Small intestine (tissue), 7 donors: ENCODE measurements around the gene HEPN1. TPM values are rescaled to one million over a fixed set of nuclear protein-coding genes. Genes with fewer than 3 reads are reported as not detected.
A peak's percentile ranks its signal among the peaks of the same experiment; 100 is the strongest.

Source experiments
- DNase-seq, 2 donors: peaks; one replicate each; pipeline versions ENCODE4 v3.0.0 to v3.0.0-alpha.2; 2013
- FAIRE-seq: peaks from 2 replicates; lab custom pipeline; 2012; peaks lifted over from hg19 to GRCh38; lab: Jason Lieb, UNC
- H3K27ac ChIP-seq, 3 donors: one replicate each; pipeline ENCODE4 v1.5.1; 2013; ENCODE audit warnings: low read length in 2 of 3, mild to moderate bottlenecking in 2 of 3, control low read depth in 1 of 3, inconsistent platforms in 1 of 3, low read depth in 1 of 3, moderate library complexity in 1 of 3
- H3K27me3 ChIP-seq, 3 donors: one replicate each; pipeline ENCODE4 v1.6.1; 2013; ENCODE audit warnings: low read length in 3 of 3, inconsistent platforms in 1 of 3; ENCODE audit not compliant: control insufficient read depth in 3 of 3, insufficient read depth in 3 of 3
- H3K36me3 ChIP-seq, 3 donors: one replicate each; pipeline ENCODE4 v1.6.1; 2013; ENCODE audit warnings: low read length in 3 of 3, inconsistent platforms in 1 of 3, low read depth in 1 of 3, mild to moderate bottlenecking in 1 of 3, moderate library complexity in 1 of 3; ENCODE audit not compliant: control insufficient read depth in 3 of 3, insufficient read depth in 2 of 3
- H3K4me1 ChIP-seq, 3 donors: one replicate each; pipeline ENCODE4 v1.6.1; 2013; ENCODE audit warnings: low read length in 2 of 3, inconsistent platforms in 1 of 3, low read depth in 1 of 3, mild to moderate bottlenecking in 1 of 3, moderate library complexity in 1 of 3; ENCODE audit not compliant: control insufficient read depth in 3 of 3, insufficient read depth in 2 of 3
- H3K4me3 ChIP-seq, 3 donors: one replicate each; pipeline ENCODE4 v1.5.1; 2013; ENCODE audit warnings: low read length in 3 of 3, control low read depth in 1 of 3, inconsistent platforms in 1 of 3, low read depth in 1 of 3, mild to moderate bottlenecking in 1 of 3, moderate library complexity in 1 of 3
- H3K9me3 ChIP-seq, 2 donors: one replicate each; pipeline ENCODE4 v1.6.1; 2013; ENCODE audit warnings: low read depth in 1 of 2, low read length in 1 of 2; ENCODE audit not compliant: control insufficient read depth in 2 of 2, insufficient read depth in 1 of 2
- WGBS, 3 donors: extraction: QIAGEN DNeasy Blood & Tissue Kit; methylation state at CpG; one replicate each; pipeline ENCODE4 v1.1.7; 2013; 5-methylcytosine and 5-hydroxymethylcytosine counted together
- polyA plus RNA-seq, 4 donors: library from polyadenylated mRNA; stranded (reverse) in 3 of 4; unstranded in 1 of 4; fragments of 200-250 nt in 3 of 4; fragments of 120-200 nt in 1 of 4; gene quantifications; one replicate each; pipeline versions ENCODE4 v1.2.1 to v1.2.3, GENCODE V29; 2013
- donor health status: healthy with polysubstance abuse.
- donor health status: control.
- donor health status: control.
- donor health status: Bipolar disorder and iron deficiency.
- donor health status: healthy.

The HEPN1 gene
- polyA plus RNA-seq, 4 donors = 0.06 TPM; not detected in 3

GRCh38 chr11:124880290-124880611 is 38.8 kb upstream of the HEPN1 start:
- no peak overlapping the region for H3K27ac ChIP-seq
- no peak for DNase-seq
- 64 to 81% (median 75%) methylated on average over 10 of the region's 10 CpGs for WGBS, 3 donors

DNA sequence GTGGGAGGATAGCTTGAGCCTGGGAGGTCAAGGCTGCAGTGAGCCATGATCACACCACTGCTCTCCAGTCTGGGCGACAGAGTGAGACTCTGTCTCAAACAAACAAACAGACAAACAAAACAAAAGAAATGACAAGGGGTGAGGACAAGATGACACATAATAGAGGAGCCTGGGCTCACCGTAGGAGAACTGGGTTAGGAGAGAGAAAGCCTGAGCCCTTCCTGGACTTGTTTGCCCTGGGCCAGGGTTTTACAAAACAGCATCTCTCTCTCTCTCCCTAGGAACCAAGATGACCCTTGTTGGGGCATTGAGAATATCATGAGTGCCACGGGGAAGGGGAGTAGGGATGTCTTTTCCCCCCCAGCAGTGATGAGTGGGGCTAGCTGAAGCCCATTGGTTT is 38.1 kb upstream of the HEPN1 start:
- WGBS, 3 donors = 79 to 88% (median 80%) methylated on average over 3 of the region's 3 CpGs
- FAIRE-seq (no peak), DNase-seq (no peak)
- H3K9me3 ChIP-seq = no peaks in the 10 kb centered on the region
- H3K4me1 ChIP-seq = peaks cover 4 to 11% (median 8%) of the 10 kb centered on the region in 3 donors
- H3K27ac ChIP-seq = no peak overlapping the region
- H3K36me3 ChIP-seq = no peaks in the 10 kb centered on the region
- H3K27me3 ChIP-seq = peaks cover 0 to 17% (median 0%) of the 10 kb centered on the region in 3 donors
- no peak overlapping the region for H3K4me3 ChIP-seq

More at GRCh38 chr11:124880290-124880611, 38.8 kb upstream of the HEPN1 start:
- H3K36me3 ChIP-seq = no peaks in the 10 kb centered on the region
- H3K4me1 ChIP-seq = peaks cover 6 to 15% (median 8%) of the 10 kb centered on the region in 3 donors
- no peak for FAIRE-seq
- no peaks in the 10 kb centered on the region for H3K9me3 ChIP-seq
- no peak overlapping the region for H3K4me3 ChIP-seq
- H3K27me3 ChIP-seq = peaks cover 0 to 24% (median 0%) of the 10 kb centered on the region in 3 donors

DNA sequence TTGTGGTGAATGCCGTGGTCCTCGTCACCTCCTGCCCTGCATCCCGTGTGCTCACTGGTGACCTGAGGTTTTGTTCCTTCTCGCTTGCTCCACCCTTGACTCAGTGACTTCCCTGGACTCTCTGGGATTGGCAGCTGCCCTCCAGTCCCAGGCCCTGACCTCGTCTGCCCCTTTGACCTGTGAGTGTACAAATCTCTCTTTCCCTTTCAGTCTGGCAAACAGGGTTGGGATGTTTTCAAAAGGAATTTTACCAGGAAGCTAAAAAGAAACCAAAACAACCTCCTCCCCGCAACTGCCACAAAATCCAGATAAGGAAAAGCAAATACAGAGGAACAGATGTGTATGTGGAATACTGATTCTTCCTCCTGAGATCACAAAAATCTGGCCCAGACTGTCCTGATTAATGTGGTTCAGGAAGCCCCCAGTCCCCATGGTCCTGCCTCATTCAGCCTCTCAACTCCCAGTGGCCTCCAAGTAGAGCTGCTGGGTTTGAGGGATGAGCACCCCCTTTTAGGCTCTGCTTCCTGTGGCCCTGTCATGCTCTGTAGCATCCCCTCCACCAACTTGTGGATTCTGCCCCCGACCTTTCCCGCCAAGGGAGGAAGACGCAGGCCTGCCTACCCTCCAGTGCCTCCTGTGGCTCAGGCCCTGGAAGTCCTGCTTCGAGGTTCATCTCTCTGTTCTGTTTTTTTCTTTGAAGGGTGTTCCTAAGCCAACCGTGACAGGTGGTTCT is 36.5 kb upstream of the HEPN1 start:
- Histone ChIP-seq H3K27ac (no peak overlapping the region), H3K36me3 (no peaks in the 10 kb centered on the region), H3K9me3 (no peaks in the 10 kb centered on the region), H3K4me1 (peaks cover under 1 to 4% (median 4%) of the 10 kb centered on the region in 3 donors), H3K4me3 (no peak overlapping the region), H3K27me3 (peaks cover 0 to 4% (median 1%) of the 10 kb centered on the region in 3 donors)
- 32 to 48% (median 38%) methylated on average over 11 of the region's 11 CpGs for WGBS, 3 donors
- FAIRE-seq (no peak), DNase-seq (peak in 1 of 2 donors; percentile 35)

GRCh38 chr11:124884340-124884739 is 34.7 kb upstream of the HEPN1 start:
- DNase-seq (no peak), FAIRE-seq (no peak)
- H3K36me3 ChIP-seq = no peaks in the 10 kb centered on the region
- H3K4me3 ChIP-seq = no peak overlapping the region
- H3K27ac ChIP-seq = no peak overlapping the region
- no peaks in the 10 kb centered on the region for H3K9me3 ChIP-seq
- H3K4me1 ChIP-seq = peaks cover 0 to 4% (median 4%) of the 10 kb centered on the region in 3 donors
- WGBS, 3 donors = 81 to 100% (median 91%) methylated on average over 1 of the region's 1 CpG
- peaks cover 0 to 1% (median 0%) of the 10 kb centered on the region in 3 donors for H3K27me3 ChIP-seq

GRCh38 chr11:124884869-124885479 is 34.1 kb upstream of the HEPN1 start:
- peaks cover 0 to 1% (median 0%) of the 10 kb centered on the region in 3 donors for H3K27me3 ChIP-seq
- DNase-seq (no peak), FAIRE-seq (no peak)
- H3K4me3 ChIP-seq = no peak overlapping the region
- peaks cover 0 to 4% (median 4%) of the 10 kb centered on the region in 3 donors for H3K4me1 ChIP-seq
- no peak overlapping the region for H3K27ac ChIP-seq
- WGBS, 3 donors = 70 to 72% (median 70%) methylated on average over 4 to 5 of the region's 5 CpGs
- H3K9me3 ChIP-seq = no peaks in the 10 kb centered on the region
- H3K36me3 ChIP-seq = no peaks in the 10 kb centered on the region

DNA sequence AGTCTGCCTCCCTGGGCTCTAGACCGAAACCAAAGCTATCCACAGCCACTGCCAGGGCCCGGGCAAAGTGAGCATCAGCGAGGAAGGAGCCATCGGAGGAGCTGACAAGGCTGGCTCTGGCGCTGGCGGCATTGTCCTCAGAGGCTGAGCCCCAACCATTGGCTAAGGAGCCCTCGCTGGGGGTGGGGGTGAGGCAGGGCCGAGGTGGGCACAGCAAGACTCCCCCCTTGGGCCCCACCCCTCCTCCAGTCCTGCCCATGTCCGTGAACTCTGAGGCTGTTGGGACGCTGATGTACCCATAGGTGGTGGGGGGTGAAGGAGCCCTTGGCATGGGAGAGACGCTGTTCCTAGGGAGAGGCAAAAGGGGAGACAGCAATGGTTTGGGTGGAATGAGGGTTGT is 32.6 kb upstream of the HEPN1 start:
- FAIRE-seq = no peak
- WGBS, 3 donors = 75 to 82% (median 79%) methylated on average over 11 of the region's 11 CpGs

DNA sequence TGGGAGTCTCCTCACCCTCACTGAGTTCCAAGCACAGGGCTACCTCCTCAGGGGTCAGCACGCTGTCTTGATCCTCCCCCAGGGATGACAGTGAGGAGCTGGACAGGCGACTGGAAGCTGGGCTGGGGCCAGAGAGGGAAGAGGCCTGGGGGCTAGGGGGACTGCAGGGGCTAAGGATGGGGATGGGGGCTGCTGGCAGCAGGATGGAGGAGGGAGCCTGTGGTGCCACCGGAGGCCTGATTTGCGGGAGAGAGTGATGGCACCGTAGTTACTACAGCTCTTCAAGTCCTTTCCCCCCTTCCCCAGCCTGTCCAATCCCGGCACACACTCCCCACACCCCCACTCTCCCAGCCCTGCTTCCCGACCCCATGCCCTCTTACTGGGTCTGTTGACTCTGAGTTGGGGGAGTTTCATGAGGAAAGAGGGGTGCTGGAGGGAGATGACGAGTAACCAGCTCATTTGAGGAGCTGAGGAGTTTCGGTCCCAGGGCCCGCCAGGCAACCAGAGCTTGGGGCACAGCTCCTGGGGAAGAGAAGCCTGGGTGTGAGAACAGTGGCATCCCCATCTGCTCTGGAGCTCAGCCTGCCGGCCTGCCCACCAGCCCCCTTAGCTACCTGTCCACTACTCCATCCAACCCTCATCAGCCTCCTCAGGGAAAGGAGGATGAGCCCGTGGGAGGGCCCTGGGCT is 31.9 kb upstream of the HEPN1 start:
- Histone ChIP-seq H3K27ac (no peak overlapping the region), H3K9me3 (no peaks in the 10 kb centered on the region), H3K36me3 (no peaks in the 10 kb centered on the region), H3K4me1 (peaks cover 0 to 4% (median 3%) of the 10 kb centered on the region in 3 donors), H3K27me3 (peaks cover 0 to 9% (median 1%) of the 10 kb centered on the region in 3 donors), H3K4me3 (no peak overlapping the region)
- 77 to 87% (median 87%) methylated on average over 11 to 12 of the region's 12 CpGs for WGBS, 3 donors
- FAIRE-seq (no peak), DNase-seq (no peak)

More for the DNA sequence above, 32.6 kb upstream of the HEPN1 start:
- H3K4me1 ChIP-seq = peaks cover 0 to 4% (median 4%) of the 10 kb centered on the region in 3 donors
- DNase-seq = no peak
- no peak overlapping the region for H3K4me3 ChIP-seq
- no peaks in the 10 kb centered on the region for H3K9me3 ChIP-seq
- H3K27me3 ChIP-seq = peaks cover 0 to 5% (median 1%) of the 10 kb centered on the region in 3 donors
- H3K36me3 ChIP-seq = no peaks in the 10 kb centered on the region
- H3K27ac ChIP-seq = no peak overlapping the region

- WGBS, 3 donors = 75 to 86% (median 84%) methylated on average over 3 of the region's 3 CpGs
- peaks cover 0 to 10% (median 1%) of the 10 kb centered on the region in 3 donors for H3K27me3 ChIP-seq
These were observed 31.4 kb upstream of the HEPN1 start for GRCh38 chr11:124887667-124888013.

More at GRCh38 chr11:124887667-124888013, 31.4 kb upstream of the HEPN1 start:
- Histone ChIP-seq H3K36me3 (no peaks in the 10 kb centered on the region), H3K9me3 (no peaks in the 10 kb centered on the region), H3K4me1 (no peaks in the 10 kb centered on the region), H3K27ac (no peak overlapping the region), H3K4me3 (no peak overlapping the region)
- FAIRE-seq (no peak), DNase-seq (no peak)
